HG03108 (cell line): Measurements from ENCODE around the gene DDHD1.
"Not testable (repeated sequence)": the region's sequence is repeated elsewhere in the genome, so short reads cannot be mapped to it uniquely, and the experiment has no call there.

Experiments
- ATAC-seq: cut with Tn5 transposase; IDR thresholded peaks from one replicate; pipeline ENCODE4 v1.9.1; 2021; ENCODE audit warnings: moderate library complexity; ENCODE audit not compliant: unreplicated experiment

The DDHD1 gene

GRCh38 chr14:53109105-53110041 lies 43.8 kb downstream of the DDHD1 start:
- peak; percentile 82 for ATAC-seq

- ATAC-seq = no peak
These were observed 44.6 kb downstream of the DDHD1 start for GRCh38 chr14:53108292-53109104.

GRCh38 chr14:53106768-53107167 lies 46.4 kb downstream of the DDHD1 start:
- no peak for ATAC-seq

GRCh38 chr14:53103636-53104340 lies 49.3 kb downstream of the DDHD1 start:
- ATAC-seq = no peak

GRCh38 chr14:53093206-53093605 lies 59.9 kb downstream of the DDHD1 start:
- ATAC-seq = no peak

GRCh38 chr14:53090853-53091252 lies 62.3 kb downstream of the DDHD1 start:
- no peak for ATAC-seq

- not testable (repeated sequence) for ATAC-seq
These were observed 68.2 kb downstream of the DDHD1 start for GRCh38 chr14:53084954-53085353.

GRCh38 chr14:53064475-53064874 lies 88.6 kb downstream of the DDHD1 start:
- ATAC-seq = no peak

GRCh38 chr14:53062856-53063255 lies 90.3 kb downstream of the DDHD1 start:
- ATAC-seq = no peak

- no peak for ATAC-seq
These were observed 93.1 kb downstream of the DDHD1 start for GRCh38 chr14:53060046-53060445.

GRCh38 chr14:53055003-53055402 lies 98.1 kb downstream of the DDHD1 start:
- ATAC-seq = no peak

GRCh38 chr14:53054457-53054856 lies 98.7 kb downstream of the DDHD1 start:
- ATAC-seq = no peak

GRCh38 chr14:53048631-53049030 lies 104.5 kb downstream of the DDHD1 start:
- ATAC-seq = no peak

GRCh38 chr14:53047307-53048069 lies 105.6 kb downstream of the DDHD1 start:
- no peak for ATAC-seq

GRCh38 chr14:53044486-53044885 lies 108.6 kb downstream of the DDHD1 start:
- ATAC-seq = no peak

GRCh38 chr14:53043027-53043581 lies 110.0 kb downstream of the DDHD1 start:
- no peak for ATAC-seq

GRCh38 chr14:53042480-53042879 lies 110.6 kb downstream of the DDHD1 start:
- no peak for ATAC-seq

GRCh38 chr14:53041067-53041466 lies 112.1 kb downstream of the DDHD1 start:
- no peak for ATAC-seq

- no peak for ATAC-seq
These were observed 114.5 kb downstream of the DDHD1 start for GRCh38 chr14:53038629-53039028.

GRCh38 chr14:53037016-53037415 lies 116.1 kb downstream of the DDHD1 start:
- ATAC-seq = no peak
